Psoas muscle (tissue), 8 donors: ENCODE data around the gene NME9. TPM values are rescaled to one million over a fixed set of nuclear protein-coding genes. Genes with fewer than 3 reads are reported as not detected.

Experiments used
- ATAC-seq, 4 donors: fragments of 200-7000 bp; cut with Tn5 transposase; one replicate each; pipeline ENCODE4 v1.9.1; 2020; ENCODE audit warnings: moderate library complexity in 3 of 4, mild to moderate bottlenecking in 2 of 4
- DNase-seq, 2 donors: peaks; one replicate each; pipeline ENCODE4 v3.0.0-alpha.2; 2020
- H3K27ac ChIP-seq: fragments of 200-600 bp; one replicate; pipeline ENCODE4 v1.8.0; 2022
- H3K27me3 ChIP-seq, 3 donors: fragments of 200-600 bp in 1 of 3; one replicate each; pipeline versions ENCODE4 v1.6.1 to v1.8.0; 2013 to 2022; ENCODE audit warnings: low read length in 2 of 3, mild to moderate bottlenecking in 2 of 3, moderate library complexity in 1 of 3; ENCODE audit not compliant: insufficient read depth in 3 of 3
- H3K36me3 ChIP-seq, 2 donors: fragments of 200-600 bp in 1 of 2; one replicate each; pipeline versions ENCODE4 v1.6.1 to v1.8.0; 2013 to 2022; ENCODE audit warnings: low read depth in 1 of 2, mild to moderate bottlenecking in 1 of 2, moderate library complexity in 1 of 2; ENCODE audit not compliant: insufficient read depth in 1 of 2
- H3K4me1 ChIP-seq: fragments of 200-600 bp; one replicate; pipeline ENCODE4 v1.8.0; 2022
- H3K4me3 ChIP-seq: fragments of 200-600 bp; one replicate; pipeline ENCODE4 v1.8.0; 2022; ENCODE audit warnings: mild to moderate bottlenecking
- H3K9me3 ChIP-seq: fragments of 200-600 bp; one replicate; pipeline ENCODE4 v1.8.0; 2022
- WGBS, 3 donors: extraction: QIAGEN DNeasy Blood & Tissue Kit; methylation state at CpG; one replicate each; pipeline versions ENCODE4 v1.1.6 to v1.1.7; 2013; 5-methylcytosine and 5-hydroxymethylcytosine counted together
- intact Hi-C, 2 donors: fragments of 100-400 bp; cut with DNase I; formaldehyde crosslinking; loops; one replicate each; pipeline versions ENCODE4 v1.11.0 to v1.14.2; 2022
- polyA plus RNA-seq, 3 donors: library from polyadenylated mRNA; stranded (reverse); fragments of 200-250 nt; gene quantifications; one replicate each; pipeline ENCODE4 v1.2.3, GENCODE V29; 2013
- total RNA-seq, 4 donors: library from RNA; stranded (reverse); fragmentation: NEBNext Ultra II Directional in 2 of 4; extraction: Animal tissue kit (Norgen Biotek cat#: 25700) in 2 of 4; gene quantifications; one replicate each; pipeline versions ENCODE4 v1.2.1 to v1.2.4, GENCODE V29; 2021 to 2023
- TF ChIP-seq, protein P1 (sequence below): fragments of 200-600 bp; IDR thresholded peaks from one replicate; pipeline ENCODE4 v1.8.0; 2022; ENCODE audit warnings: antibody characterized with exemption
- donor health status: healthy with polysubstance abuse.
- donor health status: DM: no; HTN: no; CAD: no; lungs with moderate emphysema.
- donor health status: Bipolar disorder and iron deficiency.
- donor health status: healthy.
- donor health status: DM: yes; HTN: yes; CAD: no.
- donor health status: DM: no; HTN: no; CAD: no.
- donor health status: DM: no; HTN: no; CAD: no.
- donor health status: DM: yes; HTN: yes; CAD: no.

Gene NME9
- total and polyA plus RNA-seq, 7 donors, result 0.04 to 3.1 (median 1.4) TPM

DNA sequence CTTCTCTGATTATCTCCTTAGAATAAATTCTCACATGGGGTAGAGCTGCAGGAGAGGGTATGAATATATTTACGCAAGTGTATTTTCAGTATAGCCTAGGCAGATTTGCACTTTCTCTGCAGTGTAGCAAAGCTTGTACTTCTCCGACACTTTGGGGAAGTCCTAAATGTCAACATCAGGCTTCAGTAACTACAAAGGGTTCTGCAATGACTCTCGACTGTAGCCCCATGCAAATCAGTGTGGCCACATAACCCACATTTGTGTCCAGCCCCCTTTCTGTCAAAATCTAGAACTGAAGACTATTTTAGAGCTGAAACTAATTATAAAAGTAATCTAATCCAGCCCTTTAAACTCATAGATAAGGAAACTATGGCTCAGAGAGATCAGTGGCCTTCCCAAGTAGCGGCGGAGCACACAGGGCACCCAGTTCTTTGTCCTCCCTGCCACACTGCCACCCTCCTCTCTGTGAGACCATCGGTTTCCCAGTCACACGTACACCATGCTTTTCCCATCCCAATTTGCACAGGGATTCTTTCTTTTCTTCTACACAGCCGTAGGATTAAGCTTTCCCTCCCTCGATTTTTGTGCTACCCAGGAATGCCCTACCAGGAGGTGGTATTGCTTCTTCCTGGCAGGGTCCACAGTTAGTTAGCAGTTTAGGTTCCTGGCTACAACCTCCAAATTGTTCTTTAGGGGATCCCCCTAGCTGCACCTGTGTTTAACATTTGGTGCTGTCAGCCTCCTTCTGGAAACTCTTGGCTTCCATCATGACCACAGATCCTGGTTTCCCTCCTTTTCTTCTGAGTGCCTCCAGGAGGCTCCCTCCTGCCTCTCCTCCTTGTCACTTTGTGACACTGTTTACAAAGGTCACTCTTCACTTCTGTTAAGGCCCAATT, 41.7 kb upstream of the NME9 start:
- no peak for ATAC-seq
- TF ChIP-seq, protein P1, sequence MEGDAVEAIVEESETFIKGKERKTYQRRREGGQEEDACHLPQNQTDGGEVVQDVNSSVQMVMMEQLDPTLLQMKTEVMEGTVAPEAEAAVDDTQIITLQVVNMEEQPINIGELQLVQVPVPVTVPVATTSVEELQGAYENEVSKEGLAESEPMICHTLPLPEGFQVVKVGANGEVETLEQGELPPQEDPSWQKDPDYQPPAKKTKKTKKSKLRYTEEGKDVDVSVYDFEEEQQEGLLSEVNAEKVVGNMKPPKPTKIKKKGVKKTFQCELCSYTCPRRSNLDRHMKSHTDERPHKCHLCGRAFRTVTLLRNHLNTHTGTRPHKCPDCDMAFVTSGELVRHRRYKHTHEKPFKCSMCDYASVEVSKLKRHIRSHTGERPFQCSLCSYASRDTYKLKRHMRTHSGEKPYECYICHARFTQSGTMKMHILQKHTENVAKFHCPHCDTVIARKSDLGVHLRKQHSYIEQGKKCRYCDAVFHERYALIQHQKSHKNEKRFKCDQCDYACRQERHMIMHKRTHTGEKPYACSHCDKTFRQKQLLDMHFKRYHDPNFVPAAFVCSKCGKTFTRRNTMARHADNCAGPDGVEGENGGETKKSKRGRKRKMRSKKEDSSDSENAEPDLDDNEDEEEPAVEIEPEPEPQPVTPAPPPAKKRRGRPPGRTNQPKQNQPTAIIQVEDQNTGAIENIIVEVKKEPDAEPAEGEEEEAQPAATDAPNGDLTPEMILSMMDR, result no peak
- no peak for DNase-seq
- intact Hi-C loops, result no loop called here
- H3K9me3 ChIP-seq, result no peaks in the 10 kb centered on the region
- peaks cover 0 to 29% of the 10 kb centered on the region in 2 donors for H3K36me3 ChIP-seq
- 73 to 84% (median 80%) methylated on average over 9 of the region's 9 CpGs for WGBS, 3 donors
- peaks cover 50% of the 10 kb centered on the region for H3K4me1 ChIP-seq
- no peaks in the 10 kb centered on the region for H3K27me3 ChIP-seq
- no peak overlapping the region for H3K27ac ChIP-seq
- H3K4me3 ChIP-seq, result no peak overlapping the region

DNA sequence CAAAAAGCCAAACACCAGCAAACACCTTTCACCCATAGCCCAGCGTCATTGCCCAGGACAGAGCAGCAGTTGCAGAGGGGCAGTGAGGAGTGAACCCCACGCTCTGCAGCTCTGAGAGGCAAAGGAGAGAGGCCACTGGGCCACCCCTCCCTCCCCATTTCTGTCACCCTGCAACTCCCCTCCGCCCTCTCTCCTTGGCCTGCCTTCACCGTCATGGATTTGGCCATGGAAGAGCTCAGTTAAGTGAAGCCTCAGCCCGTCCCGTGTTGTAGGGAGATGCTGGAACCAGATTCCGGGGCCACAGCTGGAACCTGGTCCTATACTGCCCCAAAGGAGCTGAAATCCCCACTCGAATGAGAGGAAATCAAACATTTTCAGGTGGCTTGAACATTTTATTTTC, 40.7 kb upstream of the NME9 start:
- 78 to 88% (median 83%) methylated on average over 8 of the region's 8 CpGs for WGBS, 3 donors
- TF ChIP-seq, protein P1, result no peak
- H3K27ac ChIP-seq, result no peak overlapping the region

GRCh38 chr3:138369151-138369900, 39.7 kb upstream of the NME9 start:
- TF ChIP-seq, protein P1, result no peak
- no peak overlapping the region for H3K27ac ChIP-seq
- no peak overlapping the region for H3K4me3 ChIP-seq
- no peaks in the 10 kb centered on the region for H3K9me3 ChIP-seq
- peaks cover 0 to 14% of the 10 kb centered on the region in 2 donors for H3K36me3 ChIP-seq
- DNase-seq (no peak), ATAC-seq (no peak)
- H3K27me3 ChIP-seq, result no peaks in the 10 kb centered on the region
- H3K4me1 ChIP-seq, result peaks cover 49% of the 10 kb centered on the region
- WGBS, 3 donors, result 73 to 78% (median 76%) methylated on average over 8 of the region's 8 CpGs
- intact Hi-C loops, result no loop called here

More for the DNA sequence above, 40.7 kb upstream of the NME9 start:
- peaks cover 0 to 22% of the 10 kb centered on the region in 2 donors for H3K36me3 ChIP-seq
- H3K4me3 ChIP-seq, result no peak overlapping the region
- DNase-seq (no peak), ATAC-seq (no peak)
- H3K9me3 ChIP-seq, result no peaks in the 10 kb centered on the region
- intact Hi-C loops, result no loop called here
- H3K27me3 ChIP-seq, result no peaks in the 10 kb centered on the region
- H3K4me1 ChIP-seq, result peaks cover 49% of the 10 kb centered on the region

DNA sequence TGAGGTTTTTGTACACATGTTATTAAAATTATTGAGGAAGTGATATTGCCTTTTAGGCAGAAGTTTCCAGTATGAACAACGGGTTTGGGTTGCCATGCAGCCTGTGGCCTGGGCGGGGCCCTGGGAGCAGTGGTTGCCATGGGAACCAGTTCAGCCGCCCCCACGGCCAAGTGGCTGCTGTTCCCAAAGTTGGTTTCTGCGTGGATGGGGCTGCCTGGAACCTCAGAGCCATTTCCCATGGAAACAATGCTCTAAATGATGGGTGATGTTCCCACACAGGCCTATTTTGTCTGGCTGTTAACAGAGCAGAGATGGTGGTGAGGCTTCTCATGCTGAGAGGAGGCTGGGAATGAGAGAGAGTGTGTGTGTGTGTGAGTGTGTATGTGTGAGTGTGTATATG, 38.3 kb upstream of the NME9 start:
- TF ChIP-seq, protein P1, result no peak
- no peaks in the 10 kb centered on the region for H3K9me3 ChIP-seq
- 45 to 61% (median 49%) methylated on average over 5 of the region's 5 CpGs for WGBS, 3 donors
- no peak overlapping the region for H3K4me3 ChIP-seq
- ATAC-seq (no peak), DNase-seq (peak; percentile 58 to 74)
- no peak overlapping the region for H3K27ac ChIP-seq
- H3K27me3 ChIP-seq, result no peaks in the 10 kb centered on the region
- peaks cover 0 to 2% of the 10 kb centered on the region in 2 donors for H3K36me3 ChIP-seq
- peaks cover 55% of the 10 kb centered on the region for H3K4me1 ChIP-seq
- intact Hi-C loops, result no loop called here
